NB4 (cell line): ENCODE results near the gene TRAK1.

ENCODE experiments used
- CTCF ChIP-seq: IDR thresholded peaks from one replicate; pipeline ENCODE4 v1.5.1; 2012; ENCODE audit warnings: low read depth, low read length
- POLR2A ChIP-seq: IDR thresholded peaks from 2 replicates; pipeline ENCODE4 v1.6.1; 2011; ENCODE audit warnings: mild to moderate bottlenecking; ENCODE audit not compliant: insufficient read length; ENCODE audit errors: extremely low read depth

GRCh38 chr3:42149532-42149931, 58.4 kb downstream of the TRAK1 start:
- TF ChIP-seq CTCF (no peak), POLR2A (no peak)
